GM19463 (cell line): ENCODE data around the gene PLEKHA5.

ENCODE experiments used
- ATAC-seq: cut with Tn5 transposase; IDR thresholded peaks from one replicate; pipeline ENCODE4 v1.9.1; 2021; ENCODE audit warnings: mild to moderate bottlenecking, moderate library complexity; ENCODE audit not compliant: unreplicated experiment

The PLEKHA5 gene

GRCh38 chr12:19127270-19127669 lies 2.3 kb upstream of the PLEKHA5 start:
- no peak for ATAC-seq

- ATAC-seq: no peak
Measured at GRCh38 chr12:19128485-19128884, 1.0 kb upstream of the PLEKHA5 start.

GRCh38 chr12:19129122-19129485 lies 429 bp upstream of the PLEKHA5 start:
- ATAC-seq: no peak

- ATAC-seq: no peak
Measured at GRCh38 chr12:19130224-19131024, 891 bp downstream of the PLEKHA5 start.

GRCh38 chr12:19131025-19131444 lies 1.5 kb downstream of the PLEKHA5 start:
- ATAC-seq: no peak

- no peak for ATAC-seq
Measured at GRCh38 chr12:19138551-19138950, 9.0 kb downstream of the PLEKHA5 start.

- ATAC-seq: no peak
Measured at GRCh38 chr12:19138956-19139355, 9.4 kb downstream of the PLEKHA5 start.

- no peak for ATAC-seq
Measured at GRCh38 chr12:19139615-19140194, 10.2 kb downstream of the PLEKHA5 start.

GRCh38 chr12:19140381-19141236 lies 11.1 kb downstream of the PLEKHA5 start:
- no peak for ATAC-seq

GRCh38 chr12:19142499-19142898 lies 13.0 kb downstream of the PLEKHA5 start:
- ATAC-seq: no peak

- ATAC-seq: no peak
Measured at GRCh38 chr12:19144287-19144686, 14.8 kb downstream of the PLEKHA5 start.

GRCh38 chr12:19144985-19145384 lies 15.5 kb downstream of the PLEKHA5 start:
- ATAC-seq: no peak

- ATAC-seq: no peak
Measured at GRCh38 chr12:19148860-19149259, 19.3 kb downstream of the PLEKHA5 start.

GRCh38 chr12:19150273-19150900 lies 20.9 kb downstream of the PLEKHA5 start:
- ATAC-seq: no peak

- ATAC-seq: no peak
Measured at GRCh38 chr12:19151298-19151697, 21.8 kb downstream of the PLEKHA5 start.

GRCh38 chr12:19153396-19153795 lies 23.9 kb downstream of the PLEKHA5 start:
- ATAC-seq: no peak

GRCh38 chr12:19154686-19155085 lies 25.2 kb downstream of the PLEKHA5 start:
- ATAC-seq: no peak

- no peak for ATAC-seq
Measured at GRCh38 chr12:19155981-19156734, 26.6 kb downstream of the PLEKHA5 start.

- no peak for ATAC-seq
Measured at GRCh38 chr12:19158923-19159322, 29.4 kb downstream of the PLEKHA5 start.

- no peak for ATAC-seq
Measured at GRCh38 chr12:19161216-19161615, 31.7 kb downstream of the PLEKHA5 start.
